HPDE6-E6E7 (cell line): ENCODE measurements around the gene EHMT1.
"Not testable (repeated sequence)": the region's sequence is repeated elsewhere in the genome, so short reads cannot be mapped to it uniquely, and the experiment has no call there.

Experiments
- DNase-seq: peaks from one replicate; pipeline ENCODE4 v3.0.0; 2011; ENCODE audit warnings: missing footprints; ENCODE audit errors: extremely low spot score

Gene EHMT1

GRCh38 chr9:137866226-137867141, 247.7 kb downstream of the EHMT1 start:
- no peak for DNase-seq

GRCh38 chr9:137870432-137870831, 251.6 kb downstream of the EHMT1 start:
- DNase-seq: no peak

- DNase-seq: no peak
These were observed 253.5 kb downstream of the EHMT1 start for GRCh38 chr9:137872296-137872695.

GRCh38 chr9:137873408-137873807, 254.6 kb downstream of the EHMT1 start:
- no peak for DNase-seq

- no peak for DNase-seq
These were observed 255.1 kb downstream of the EHMT1 start for GRCh38 chr9:137873858-137874362.

GRCh38 chr9:137875354-137875753, 256.5 kb downstream of the EHMT1 start:
- DNase-seq: no peak

GRCh38 chr9:137875846-137876245, 257.0 kb downstream of the EHMT1 start:
- no peak for DNase-seq

GRCh38 chr9:137876269-137876668, 257.5 kb downstream of the EHMT1 start:
- no peak for DNase-seq

GRCh38 chr9:137876781-137877386, 258.1 kb downstream of the EHMT1 start:
- no peak for DNase-seq

- not testable (repeated sequence) for DNase-seq
These were observed 258.8 kb downstream of the EHMT1 start, which contains the start of gene CACNA1B for GRCh38 chr9:137877506-137878122. Gene CACNA1B (plus strand): TSS chr9:137877782. CDS start chr9:137877934, 152 bp downstream.

- no peak for DNase-seq
These were observed 259.5 kb downstream of the EHMT1 start for GRCh38 chr9:137878146-137878941.

GRCh38 chr9:137879052-137879451, 260.2 kb downstream of the EHMT1 start:
- DNase-seq: no peak

GRCh38 chr9:137879566-137880150, 260.9 kb downstream of the EHMT1 start:
- DNase-seq: no peak

GRCh38 chr9:137880160-137880975, 261.6 kb downstream of the EHMT1 start:
- no peak for DNase-seq

GRCh38 chr9:137880976-137881530, 262.2 kb downstream of the EHMT1 start:
- DNase-seq: no peak

GRCh38 chr9:137881591-137882505, 263.0 kb downstream of the EHMT1 start:
- no peak for DNase-seq

GRCh38 chr9:137882506-137882821, 263.7 kb downstream of the EHMT1 start:
- DNase-seq: no peak

- DNase-seq: not testable (repeated sequence)
These were observed 265.2 kb downstream of the EHMT1 start for GRCh38 chr9:137883977-137884376.

- DNase-seq: not testable (repeated sequence)
These were observed 265.7 kb downstream of the EHMT1 start for GRCh38 chr9:137884547-137884946.
